Left renal cortex interstitium (tissue), 4 donors: ENCODE data around the gene RMRP. TPM values are rescaled to one million over a fixed set of nuclear protein-coding genes. Genes with fewer than 3 reads are reported as not detected.

ENCODE experiments used
- DNase-seq, 4 donors: peaks; one replicate each; pipeline ENCODE4 v3.0.0-alpha.2; 2013; ENCODE audit warnings: low read depth in 4 of 4, low spot score in 2 of 4, missing footprints in 1 of 4
- polyA plus RNA-seq, 4 donors: library from polyadenylated mRNA; unstranded; fragments of 120-200 nt; gene quantifications; one replicate each; pipeline ENCODE4 v1.2.1, GENCODE V29; 2013; ENCODE audit not compliant: insufficient read length in 4 of 4

Gene RMRP
- not detected for polyA plus RNA-seq

GRCh38 chr9:35657546-35658136 lies at the start of gene RMRP:
Gene RMRP (minus strand): TSS chr9:35658019.
- peak; percentile 96 to 99 (median 97) for DNase-seq

- DNase-seq, result no peak
Measured at GRCh38 chr9:35706951-35707350, 49.1 kb upstream of the RMRP start.

GRCh38 chr9:35705836-35706430 lies 48.1 kb upstream of the RMRP start:
- DNase-seq, result no peak

- no peak for DNase-seq
Measured at GRCh38 chr9:35705372-35705771, 47.6 kb upstream of the RMRP start.

GRCh38 chr9:35703906-35704672 lies 46.3 kb upstream of the RMRP start:
- no peak for DNase-seq

GRCh38 chr9:35702696-35703095 lies 44.9 kb upstream of the RMRP start:
- DNase-seq, result no peak

- no peak for DNase-seq
Measured at GRCh38 chr9:35700942-35701341, 43.1 kb upstream of the RMRP start.

GRCh38 chr9:35700031-35700430 lies 42.2 kb upstream of the RMRP start:
- no peak for DNase-seq

GRCh38 chr9:35698231-35698630 lies 40.4 kb upstream of the RMRP start:
- DNase-seq, result no peak

GRCh38 chr9:35697486-35697885 lies 39.7 kb upstream of the RMRP start:
- no peak for DNase-seq

GRCh38 chr9:35696520-35697215 lies 38.8 kb upstream of the RMRP start:
- DNase-seq, result no peak

- DNase-seq, result no peak
Measured at GRCh38 chr9:35695943-35696401, 38.2 kb upstream of the RMRP start.

GRCh38 chr9:35691757-35692301 lies 34.0 kb upstream of the RMRP start:
- DNase-seq, result no peak

- no peak for DNase-seq
Measured at GRCh38 chr9:35691334-35691650, 33.5 kb upstream of the RMRP start.

- DNase-seq, result peak in 1 of 4 donors; percentile 64
Measured at GRCh38 chr9:35690614-35691333, 33.0 kb upstream of the RMRP start.

GRCh38 chr9:35690294-35690613 lies 32.4 kb upstream of the RMRP start:
- no peak for DNase-seq

- DNase-seq, result peak in 1 of 4 donors; percentile 49
Measured at GRCh38 chr9:35689542-35690293, 31.9 kb upstream of the RMRP start, which contains the start of gene TPM2. Gene TPM2 (minus strand): TSS chr9:35689925. CDS start chr9:35689817, 108 bp downstream.

- no peak for DNase-seq
Measured at GRCh38 chr9:35688558-35689541, 31.0 kb upstream of the RMRP start.
